OCI-LY1 (cell line): ENCODE data around the gene SPATA9.

Experiments used
- H2AFZ ChIP-seq: fragments of 200-600 bp; sonication (generic), shearing (Covaris generic); 2 replicates; pipeline ENCODE4 v1.6.0; 2014; ENCODE audit warnings: antibody characterized with exemption, mild to moderate bottlenecking, low read length
- H3F3A ChIP-seq: fragments of 200-600 bp; sonication (generic), shearing (Covaris generic); 2 replicates; pipeline ENCODE4 v1.6.0; 2014; ENCODE audit warnings: mild to moderate bottlenecking, antibody characterized with exemption, low read length, moderate library complexity; ENCODE audit not compliant: insufficient read depth
- H3K27ac ChIP-seq: fragments of 200-600 bp; sonication (generic); 2 replicates; pipeline ENCODE4 v1.5.1; 2014; ENCODE audit warnings: low read length, mixed run types, mild to moderate bottlenecking, low read depth; ENCODE audit not compliant: poor library complexity, severe bottlenecking
- H3K27me3 ChIP-seq: fragments of 200-600 bp; sonication (generic); 2 replicates; pipeline ENCODE4 v1.6.0; 2014; ENCODE audit warnings: antibody characterized with exemption, mild to moderate bottlenecking, low read length, moderate library complexity; ENCODE audit not compliant: insufficient read depth
- H3K36me3 ChIP-seq: fragments of 200-600 bp; sonication (generic); 2 replicates; pipeline ENCODE4 v1.6.1; 2014; ENCODE audit warnings: mild to moderate bottlenecking, antibody characterized with exemption, low read length, moderate library complexity, mixed read lengths; ENCODE audit not compliant: insufficient read depth
- H3K4me1 ChIP-seq: fragments of 200-600 bp; sonication (generic); 2 replicates; pipeline ENCODE4 v1.5.1; 2014; ENCODE audit warnings: mild to moderate bottlenecking, low read length, moderate library complexity; ENCODE audit not compliant: insufficient read depth, severe bottlenecking
- H3K4me2 ChIP-seq: fragments of 200-600 bp; sonication (generic), shearing (Covaris generic); 2 replicates; pipeline ENCODE4 v1.6.1; 2014; ENCODE audit warnings: low read length
- H3K4me3 ChIP-seq: fragments of 200-600 bp; sonication (generic); 2 replicates; pipeline ENCODE4 v1.5.1; 2014; ENCODE audit warnings: low read length, low read depth, mild to moderate bottlenecking, mixed read lengths; ENCODE audit not compliant: poor library complexity, severe bottlenecking
- H3K79me2 ChIP-seq: fragments of 200-600 bp; shearing (Covaris generic); 2 replicates; pipeline ENCODE4 v1.6.1; 2016; ENCODE audit warnings: mixed run types, low read length, mixed read lengths; ENCODE audit not compliant: insufficient read depth
- H3K9ac ChIP-seq: fragments of 200-600 bp; sonication (generic), shearing (Covaris generic); 2 replicates; pipeline ENCODE4 v1.6.1; 2014; ENCODE audit warnings: mild to moderate bottlenecking, low read length, mixed read lengths
- H3K9me2 ChIP-seq: fragments of 200-600 bp; sonication (generic), shearing (Covaris generic); 2 replicates; pipeline ENCODE4 v1.6.1; 2014; ENCODE audit warnings: low read depth, mild to moderate bottlenecking, low read length, mixed read lengths
- H3K9me3 ChIP-seq: fragments of 200-600 bp; shearing (Covaris generic); 2 replicates; pipeline ENCODE4 v1.6.1; 2014; ENCODE audit warnings: low read length, mixed read lengths
- H4K20me1 ChIP-seq: fragments of 200-600 bp; sonication (generic), shearing (Covaris generic); 2 replicates; pipeline ENCODE4 v1.6.0; 2016; ENCODE audit warnings: mild to moderate bottlenecking, low read length; ENCODE audit not compliant: insufficient read depth
- EZH2 ChIP-seq: fragments of 200-600 bp; sonication (generic), shearing (Covaris generic); IDR thresholded peaks from 2 replicates; pipeline ENCODE4 v1.8.0; 2017; ENCODE audit warnings: borderline replicate concordance, mixed run types, mild to moderate bottlenecking, antibody characterized with exemption, low read length, moderate library complexity, mixed read lengths
- TF ChIP-seq, protein P1 (sequence below): fragments of 200-600 bp; sonication (generic), shearing (Covaris generic); IDR thresholded peaks from 2 replicates; pipeline ENCODE4 v1.5.1; 2017; ENCODE audit warnings: mild to moderate bottlenecking, antibody characterized with exemption, low read length, moderate library complexity, mixed read lengths

SPATA9 gene

DNA sequence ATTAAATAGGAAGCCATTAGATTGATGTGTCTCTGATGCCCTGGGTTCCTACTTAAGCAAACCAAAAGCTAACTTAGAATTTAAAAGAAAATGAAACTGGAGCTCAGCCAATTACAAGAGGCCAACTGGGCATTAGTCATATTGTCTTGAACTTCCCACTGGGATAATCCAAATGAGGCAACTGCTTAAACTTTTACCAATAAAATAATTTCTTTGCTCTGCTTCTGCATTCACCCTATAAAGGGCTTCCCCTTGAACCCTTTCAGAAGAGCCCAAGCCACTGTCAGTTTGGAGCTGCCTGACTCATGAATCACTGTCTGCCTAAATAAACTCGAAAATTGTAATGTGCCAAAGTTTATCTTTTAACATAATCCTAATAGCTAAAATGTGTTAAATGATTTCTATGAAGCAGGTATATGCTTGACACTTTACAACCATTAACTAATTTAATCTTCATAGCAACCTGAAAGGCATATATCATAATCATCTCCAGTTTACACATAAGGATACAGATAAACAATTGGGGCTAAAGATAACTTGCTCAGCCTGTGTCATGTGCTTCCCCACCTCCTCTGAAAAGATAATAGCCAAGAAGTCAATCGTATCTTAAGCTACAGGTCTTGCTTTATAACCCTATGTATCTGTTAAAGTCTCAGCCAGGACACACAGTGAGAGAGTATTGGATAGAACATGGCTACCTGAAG is 51.4 kb downstream of the SPATA9 start:
- Histone ChIP-seq H3K27me3 (no peaks in the 10 kb centered on the region), H2AFZ (peak overlapping the region; percentile 92), H3K4me1 (no peaks in the 10 kb centered on the region), H3K27ac (no peak overlapping the region), H3K36me3 (no peaks in the 10 kb centered on the region; the same call in 1 of the 2 replicates), H3K79me2 (no peaks in the 10 kb centered on the region), H3K4me2 (no peak overlapping the region), H3K4me3 (no peak overlapping the region), H3K9me3 (no peaks in the 10 kb centered on the region), H3K9ac (no peak overlapping the region), H4K20me1 (no peaks in the 10 kb centered on the region), H3F3A (no peaks in the 10 kb centered on the region), H3K9me2 (no peaks in the 10 kb centered on the region)
- no peak for TF ChIP-seq EZH2
- TF ChIP-seq, protein P1, sequence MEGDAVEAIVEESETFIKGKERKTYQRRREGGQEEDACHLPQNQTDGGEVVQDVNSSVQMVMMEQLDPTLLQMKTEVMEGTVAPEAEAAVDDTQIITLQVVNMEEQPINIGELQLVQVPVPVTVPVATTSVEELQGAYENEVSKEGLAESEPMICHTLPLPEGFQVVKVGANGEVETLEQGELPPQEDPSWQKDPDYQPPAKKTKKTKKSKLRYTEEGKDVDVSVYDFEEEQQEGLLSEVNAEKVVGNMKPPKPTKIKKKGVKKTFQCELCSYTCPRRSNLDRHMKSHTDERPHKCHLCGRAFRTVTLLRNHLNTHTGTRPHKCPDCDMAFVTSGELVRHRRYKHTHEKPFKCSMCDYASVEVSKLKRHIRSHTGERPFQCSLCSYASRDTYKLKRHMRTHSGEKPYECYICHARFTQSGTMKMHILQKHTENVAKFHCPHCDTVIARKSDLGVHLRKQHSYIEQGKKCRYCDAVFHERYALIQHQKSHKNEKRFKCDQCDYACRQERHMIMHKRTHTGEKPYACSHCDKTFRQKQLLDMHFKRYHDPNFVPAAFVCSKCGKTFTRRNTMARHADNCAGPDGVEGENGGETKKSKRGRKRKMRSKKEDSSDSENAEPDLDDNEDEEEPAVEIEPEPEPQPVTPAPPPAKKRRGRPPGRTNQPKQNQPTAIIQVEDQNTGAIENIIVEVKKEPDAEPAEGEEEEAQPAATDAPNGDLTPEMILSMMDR: no peak

DNA sequence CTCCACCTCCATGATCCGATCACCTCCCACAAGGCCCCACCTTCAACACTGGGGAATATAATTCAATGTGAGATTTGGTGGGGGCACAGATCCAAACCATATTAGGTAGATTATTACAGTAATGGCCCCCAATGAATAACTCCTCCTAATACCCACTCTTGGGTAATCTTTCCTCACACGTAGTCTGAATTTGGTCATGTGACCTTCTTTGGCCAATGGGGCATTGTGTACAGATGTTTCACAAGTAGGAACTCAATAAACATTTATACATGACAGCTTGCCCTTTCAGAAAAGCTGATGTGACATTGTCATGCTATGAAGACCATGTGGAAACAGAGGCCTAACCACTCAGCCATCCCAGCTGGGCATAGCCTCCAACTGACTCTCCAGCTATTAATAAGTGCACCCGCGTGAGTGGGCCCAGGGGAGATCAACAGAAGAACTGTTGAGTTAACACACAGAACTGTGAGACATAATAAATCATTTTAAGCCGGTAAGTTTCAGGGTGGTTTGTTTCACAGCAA is 52.3 kb downstream of the SPATA9 start:
- Histone ChIP-seq H3K27me3 (no peaks in the 10 kb centered on the region), H3K4me2 (no peak overlapping the region), H3K79me2 (no peaks in the 10 kb centered on the region), H4K20me1 (no peaks in the 10 kb centered on the region), H3K4me3 (no peak overlapping the region), H3K9ac (no peak overlapping the region), H3K36me3 (no peaks in the 10 kb centered on the region; the same call in 1 of the 2 replicates), H3K9me2 (no peaks in the 10 kb centered on the region), H2AFZ (no peak overlapping the region), H3K27ac (no peak overlapping the region), H3F3A (no peaks in the 10 kb centered on the region), H3K9me3 (no peaks in the 10 kb centered on the region), H3K4me1 (no peaks in the 10 kb centered on the region)
- TF ChIP-seq EZH2: no peak
- TF ChIP-seq, protein P1: no peak

DNA sequence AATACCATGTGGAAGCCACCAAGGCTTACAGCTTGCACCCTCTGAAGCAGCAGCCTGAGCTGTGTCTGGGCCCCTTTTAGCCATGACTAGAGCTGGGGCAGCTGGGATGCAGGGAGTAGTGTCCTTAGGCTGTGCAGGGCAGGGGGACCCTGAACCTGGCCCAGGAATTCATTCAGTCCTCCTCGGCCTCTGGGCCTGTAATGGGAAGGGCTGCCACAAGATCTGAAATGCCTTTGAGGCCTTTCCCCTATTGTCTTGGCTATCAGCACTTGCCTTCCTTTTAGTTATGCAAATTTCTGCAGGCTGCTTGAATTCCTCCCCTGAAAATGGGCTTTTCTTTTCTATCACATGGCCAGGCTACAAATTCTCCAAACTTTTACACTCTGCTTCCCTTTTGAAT is 53.9 kb downstream of the SPATA9 start:
- Histone ChIP-seq H2AFZ (no peak overlapping the region), H3K36me3 (no peaks in the 10 kb centered on the region; the same call in 1 of the 2 replicates), H4K20me1 (no peaks in the 10 kb centered on the region), H3K4me1 (no peaks in the 10 kb centered on the region), H3K79me2 (no peaks in the 10 kb centered on the region), H3K4me3 (no peak overlapping the region), H3K27me3 (no peaks in the 10 kb centered on the region), H3K27ac (no peak overlapping the region), H3F3A (no peaks in the 10 kb centered on the region), H3K9me2 (no peaks in the 10 kb centered on the region), H3K4me2 (no peak overlapping the region), H3K9me3 (no peaks in the 10 kb centered on the region), H3K9ac (no peak overlapping the region)
- TF ChIP-seq, protein P1: no peak
- no peak for TF ChIP-seq EZH2
